Lower leg skin (tissue), 3 donors: Measurements from ENCODE around the gene SLIT3.

Experiments used
- POLR2A ChIP-seq, 2 donors: fragments of 450-650 bp; IDR thresholded peaks; one replicate each; pipeline ENCODE4 v1.6.1; 2016 to 2017; ENCODE audit warnings: antibody characterized with exemption in 2 of 2, mild to moderate bottlenecking in 1 of 2, moderate library complexity in 1 of 2
- TF ChIP-seq, protein P1 (sequence below), 3 donors: fragments of 450-650 bp; IDR thresholded peaks; one replicate each; pipeline ENCODE4 v1.5.1; 2016; ENCODE audit warnings: antibody characterized with exemption in 3 of 3, mild to moderate bottlenecking in 3 of 3, moderate library complexity in 2 of 3

DNA sequence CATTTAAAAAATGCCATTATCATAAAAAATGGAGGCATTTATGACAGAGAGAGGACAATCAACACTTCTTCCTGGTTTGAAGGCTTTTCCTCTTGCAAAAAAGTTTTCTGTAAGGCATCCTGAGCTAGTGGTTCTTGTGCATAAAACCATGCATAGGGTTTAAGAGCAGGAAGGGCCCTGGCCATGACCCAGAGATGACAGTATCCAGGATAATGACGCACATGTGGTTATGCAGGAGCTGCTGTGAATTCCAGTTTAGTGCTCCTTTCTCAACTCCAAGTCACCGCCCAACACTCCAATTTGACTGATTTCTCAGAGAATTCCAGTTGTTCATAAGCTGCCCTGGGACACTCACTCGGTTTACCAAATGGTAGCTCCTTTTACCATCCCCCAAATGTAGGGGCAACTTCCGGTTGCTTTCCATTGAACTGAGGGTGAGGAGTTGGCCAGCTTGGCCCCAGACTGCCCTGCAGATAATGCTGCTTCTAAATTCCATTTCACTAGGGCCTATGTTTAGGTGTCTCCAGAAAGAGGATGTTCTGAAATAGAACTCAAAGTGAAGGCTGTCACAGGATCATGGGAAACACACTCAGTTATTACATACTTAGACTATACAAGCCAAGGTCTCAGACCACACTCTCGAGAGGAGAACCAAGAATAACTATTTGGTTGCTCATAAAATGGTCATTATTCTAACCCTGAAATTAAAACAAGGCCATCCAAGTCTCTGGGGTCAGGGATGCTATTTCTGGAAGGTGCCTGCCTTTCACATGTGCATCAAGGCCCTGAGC, 179.1 kb downstream of the SLIT3 start:
- TF ChIP-seq, protein P1, sequence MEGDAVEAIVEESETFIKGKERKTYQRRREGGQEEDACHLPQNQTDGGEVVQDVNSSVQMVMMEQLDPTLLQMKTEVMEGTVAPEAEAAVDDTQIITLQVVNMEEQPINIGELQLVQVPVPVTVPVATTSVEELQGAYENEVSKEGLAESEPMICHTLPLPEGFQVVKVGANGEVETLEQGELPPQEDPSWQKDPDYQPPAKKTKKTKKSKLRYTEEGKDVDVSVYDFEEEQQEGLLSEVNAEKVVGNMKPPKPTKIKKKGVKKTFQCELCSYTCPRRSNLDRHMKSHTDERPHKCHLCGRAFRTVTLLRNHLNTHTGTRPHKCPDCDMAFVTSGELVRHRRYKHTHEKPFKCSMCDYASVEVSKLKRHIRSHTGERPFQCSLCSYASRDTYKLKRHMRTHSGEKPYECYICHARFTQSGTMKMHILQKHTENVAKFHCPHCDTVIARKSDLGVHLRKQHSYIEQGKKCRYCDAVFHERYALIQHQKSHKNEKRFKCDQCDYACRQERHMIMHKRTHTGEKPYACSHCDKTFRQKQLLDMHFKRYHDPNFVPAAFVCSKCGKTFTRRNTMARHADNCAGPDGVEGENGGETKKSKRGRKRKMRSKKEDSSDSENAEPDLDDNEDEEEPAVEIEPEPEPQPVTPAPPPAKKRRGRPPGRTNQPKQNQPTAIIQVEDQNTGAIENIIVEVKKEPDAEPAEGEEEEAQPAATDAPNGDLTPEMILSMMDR (IDR thresholded peaks at IDR 0.05) = no peak
- no peak for TF ChIP-seq POLR2A (IDR thresholded peaks at IDR 0.05)
